Measurements from ENCODE around the gene DNAJA4.

DNA sequence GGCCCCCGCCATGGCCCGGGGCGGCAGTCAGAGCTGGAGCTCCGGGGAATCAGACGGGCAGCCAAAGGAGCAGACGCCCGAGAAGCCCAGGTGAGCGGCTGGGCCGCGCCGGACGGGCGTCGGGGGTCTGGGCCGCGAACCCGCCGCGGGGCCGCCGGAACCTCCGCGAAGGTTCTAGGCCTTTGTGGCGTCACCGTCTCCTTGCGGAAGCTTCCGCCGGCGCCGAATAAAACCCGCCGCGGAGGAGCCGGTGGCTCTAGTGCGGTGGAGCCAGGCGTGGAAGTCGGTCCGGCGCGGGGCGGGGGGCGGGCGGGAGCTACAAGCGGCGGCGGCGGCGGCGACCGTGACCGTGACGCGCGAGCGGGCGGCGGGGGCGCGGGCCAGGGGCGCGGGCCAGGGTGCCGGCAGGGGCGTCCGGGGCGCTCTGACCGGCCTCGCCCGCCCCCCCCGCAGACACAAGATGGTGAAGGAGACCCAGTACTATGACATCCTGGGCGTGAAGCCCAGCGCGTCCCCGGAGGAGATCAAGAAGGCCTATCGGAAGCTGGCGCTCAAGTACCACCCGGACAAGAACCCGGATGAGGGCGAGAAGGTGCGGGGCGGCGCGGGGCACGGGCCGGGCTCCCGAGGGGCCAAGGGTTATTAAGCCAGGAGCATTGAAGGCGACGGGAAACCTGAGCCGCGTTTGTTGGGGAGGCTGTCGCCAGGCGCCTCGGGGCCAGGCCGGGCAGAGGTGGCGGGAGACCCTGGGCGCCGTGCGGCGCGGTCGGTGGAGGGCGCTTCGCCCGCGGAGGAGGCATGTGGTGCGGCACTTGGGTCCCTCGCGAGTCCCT lies at the start of gene DNAJA4:
- TF ChIP-seq, protein P1, sequence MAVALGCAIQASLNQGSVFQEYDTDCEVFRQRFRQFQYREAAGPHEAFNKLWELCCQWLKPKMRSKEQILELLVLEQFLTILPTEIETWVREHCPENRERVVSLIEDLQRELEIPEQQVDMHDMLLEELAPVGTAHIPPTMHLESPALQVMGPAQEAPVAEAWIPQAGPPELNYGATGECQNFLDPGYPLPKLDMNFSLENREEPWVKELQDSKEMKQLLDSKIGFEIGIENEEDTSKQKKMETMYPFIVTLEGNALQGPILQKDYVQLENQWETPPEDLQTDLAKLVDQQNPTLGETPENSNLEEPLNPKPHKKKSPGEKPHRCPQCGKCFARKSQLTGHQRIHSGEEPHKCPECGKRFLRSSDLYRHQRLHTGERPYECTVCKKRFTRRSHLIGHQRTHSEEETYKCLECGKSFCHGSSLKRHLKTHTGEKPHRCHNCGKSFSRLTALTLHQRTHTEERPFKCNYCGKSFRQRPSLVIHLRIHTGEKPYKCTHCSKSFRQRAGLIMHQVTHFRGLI (CRISPR knock-in tag; IDR thresholded peaks at IDR 0.05) = no peak
- TF ChIP-seq FOSL1 (tag; conservative IDR thresholded peaks at IDR 0.05) = no peak
- TF ChIP-seq, protein P2, sequence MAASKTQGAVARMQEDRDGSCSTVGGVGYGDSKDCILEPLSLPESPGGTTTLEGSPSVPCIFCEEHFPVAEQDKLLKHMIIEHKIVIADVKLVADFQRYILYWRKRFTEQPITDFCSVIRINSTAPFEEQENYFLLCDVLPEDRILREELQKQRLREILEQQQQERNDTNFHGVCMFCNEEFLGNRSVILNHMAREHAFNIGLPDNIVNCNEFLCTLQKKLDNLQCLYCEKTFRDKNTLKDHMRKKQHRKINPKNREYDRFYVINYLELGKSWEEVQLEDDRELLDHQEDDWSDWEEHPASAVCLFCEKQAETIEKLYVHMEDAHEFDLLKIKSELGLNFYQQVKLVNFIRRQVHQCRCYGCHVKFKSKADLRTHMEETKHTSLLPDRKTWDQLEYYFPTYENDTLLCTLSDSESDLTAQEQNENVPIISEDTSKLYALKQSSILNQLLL (CRISPR knock-in tag; IDR thresholded peaks at IDR 0.05; ENCODE audit: borderline replicate concordance) = no peak
- TF ChIP-seq ZNF121 (CRISPR knock-in tag; conservative IDR thresholded peaks at IDR 0.05) = no peak
- TF ChIP-seq, protein P3, sequence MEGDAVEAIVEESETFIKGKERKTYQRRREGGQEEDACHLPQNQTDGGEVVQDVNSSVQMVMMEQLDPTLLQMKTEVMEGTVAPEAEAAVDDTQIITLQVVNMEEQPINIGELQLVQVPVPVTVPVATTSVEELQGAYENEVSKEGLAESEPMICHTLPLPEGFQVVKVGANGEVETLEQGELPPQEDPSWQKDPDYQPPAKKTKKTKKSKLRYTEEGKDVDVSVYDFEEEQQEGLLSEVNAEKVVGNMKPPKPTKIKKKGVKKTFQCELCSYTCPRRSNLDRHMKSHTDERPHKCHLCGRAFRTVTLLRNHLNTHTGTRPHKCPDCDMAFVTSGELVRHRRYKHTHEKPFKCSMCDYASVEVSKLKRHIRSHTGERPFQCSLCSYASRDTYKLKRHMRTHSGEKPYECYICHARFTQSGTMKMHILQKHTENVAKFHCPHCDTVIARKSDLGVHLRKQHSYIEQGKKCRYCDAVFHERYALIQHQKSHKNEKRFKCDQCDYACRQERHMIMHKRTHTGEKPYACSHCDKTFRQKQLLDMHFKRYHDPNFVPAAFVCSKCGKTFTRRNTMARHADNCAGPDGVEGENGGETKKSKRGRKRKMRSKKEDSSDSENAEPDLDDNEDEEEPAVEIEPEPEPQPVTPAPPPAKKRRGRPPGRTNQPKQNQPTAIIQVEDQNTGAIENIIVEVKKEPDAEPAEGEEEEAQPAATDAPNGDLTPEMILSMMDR (IDR thresholded peaks at IDR 0.05 in 2 of 3, conservative IDR thresholded peaks at IDR 0.05 in 1 of 3; ENCODE audit: insufficient read depth in 2 of 3, low read depth in 1 of 3, low read length in 3 of 3) = no peak

All from K562 (cell line).